ENCODE results near the gene ANXA8L1. TPM values are rescaled to one million over a fixed set of nuclear protein-coding genes. Genes with fewer than 3 reads are reported as not detected.
"Not testable (repeated sequence)": the region's sequence is repeated elsewhere in the genome, so short reads cannot be mapped to it uniquely, and the experiment has no call there.

ANXA8L1 gene, protein sequence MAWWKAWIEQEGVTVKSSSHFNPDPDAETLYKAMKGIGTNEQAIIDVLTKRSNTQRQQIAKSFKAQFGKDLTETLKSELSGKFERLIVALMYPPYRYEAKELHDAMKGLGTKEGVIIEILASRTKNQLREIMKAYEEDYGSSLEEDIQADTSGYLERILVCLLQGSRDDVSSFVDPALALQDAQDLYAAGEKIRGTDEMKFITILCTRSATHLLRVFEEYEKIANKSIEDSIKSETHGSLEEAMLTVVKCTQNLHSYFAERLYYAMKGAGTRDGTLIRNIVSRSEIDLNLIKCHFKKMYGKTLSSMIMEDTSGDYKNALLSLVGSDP
- total RNA-seq = 100 to 1,000 TPM; 232 to 368 (median 307) TPM

DNA sequence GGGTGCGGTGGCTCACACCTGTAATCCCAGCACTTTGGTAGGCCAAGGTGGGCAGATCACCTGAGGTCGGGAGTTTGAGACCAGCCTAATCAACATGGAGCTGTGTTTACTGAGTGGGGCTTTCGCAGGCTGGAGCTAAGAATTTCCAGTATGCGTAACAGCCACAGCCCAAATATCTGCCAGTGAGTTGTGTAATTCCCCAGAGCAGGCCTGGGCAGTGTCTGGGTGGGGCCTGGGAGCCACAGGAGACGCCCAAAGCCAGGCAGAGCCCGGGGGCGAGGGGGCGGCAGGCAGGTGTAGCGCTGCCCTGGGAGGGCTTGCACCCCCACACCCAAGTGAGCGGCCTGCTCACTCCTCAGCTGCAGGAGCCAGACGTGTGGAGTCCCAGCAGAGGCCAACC lies at the start of gene ANXA8L1:
TSS of gene ANXA8L1 (plus strand) at position 371 of the 400 bp plus-strand sequence. CDS start 76 bp downstream, outside the sequence.
- WGBS, 2 donors = 40 to 85% methylated on average over 2 to 3 of the region's 11 CpGs
- intact Hi-C loops (cut with DNase I; ENCODE audit: low total_unique reads); DNase-seq (ENCODE audit: low spot score in 2 of 2); H3K4me3 ChIP-seq (ENCODE audit: low read depth, poor library complexity, severe bottlenecking): not testable (repeated sequence)

DNA sequence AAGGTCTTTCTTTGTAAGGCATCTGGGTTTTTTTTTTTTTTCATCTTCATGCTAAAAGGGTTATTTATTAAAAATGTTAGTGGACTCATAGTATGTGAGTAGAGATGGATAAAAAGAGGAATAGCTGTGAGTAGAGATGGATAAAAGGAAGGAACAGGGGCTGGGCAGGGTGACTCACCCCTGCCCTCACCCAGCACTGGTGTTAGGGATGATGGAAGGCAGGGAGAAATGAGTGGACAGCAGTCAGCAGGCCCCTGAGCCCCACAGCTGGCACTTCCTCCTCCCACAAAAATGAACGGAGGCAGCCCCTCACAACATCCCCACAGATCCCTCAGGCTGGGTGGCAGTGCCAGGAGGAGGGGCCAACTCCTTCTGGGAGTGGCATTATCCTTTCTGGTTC lies 49.5 kb upstream of the ANXA8L1 start:
- no peak overlapping the region for H3K4me3 ChIP-seq (ENCODE audit: low read depth, poor library complexity, severe bottlenecking)
- 45 to 67% methylated on average over 1 of the region's 1 CpG for WGBS, 2 donors
- intact Hi-C loops (cut with DNase I; ENCODE audit: low total_unique reads) = no loop called here
- DNase-seq (ENCODE audit: low spot score in 2 of 2) = no peak
- TF ChIP-seq POLR2A (IDR thresholded peaks at IDR 0.05) = no peak
- TF ChIP-seq, protein P1, sequence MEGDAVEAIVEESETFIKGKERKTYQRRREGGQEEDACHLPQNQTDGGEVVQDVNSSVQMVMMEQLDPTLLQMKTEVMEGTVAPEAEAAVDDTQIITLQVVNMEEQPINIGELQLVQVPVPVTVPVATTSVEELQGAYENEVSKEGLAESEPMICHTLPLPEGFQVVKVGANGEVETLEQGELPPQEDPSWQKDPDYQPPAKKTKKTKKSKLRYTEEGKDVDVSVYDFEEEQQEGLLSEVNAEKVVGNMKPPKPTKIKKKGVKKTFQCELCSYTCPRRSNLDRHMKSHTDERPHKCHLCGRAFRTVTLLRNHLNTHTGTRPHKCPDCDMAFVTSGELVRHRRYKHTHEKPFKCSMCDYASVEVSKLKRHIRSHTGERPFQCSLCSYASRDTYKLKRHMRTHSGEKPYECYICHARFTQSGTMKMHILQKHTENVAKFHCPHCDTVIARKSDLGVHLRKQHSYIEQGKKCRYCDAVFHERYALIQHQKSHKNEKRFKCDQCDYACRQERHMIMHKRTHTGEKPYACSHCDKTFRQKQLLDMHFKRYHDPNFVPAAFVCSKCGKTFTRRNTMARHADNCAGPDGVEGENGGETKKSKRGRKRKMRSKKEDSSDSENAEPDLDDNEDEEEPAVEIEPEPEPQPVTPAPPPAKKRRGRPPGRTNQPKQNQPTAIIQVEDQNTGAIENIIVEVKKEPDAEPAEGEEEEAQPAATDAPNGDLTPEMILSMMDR (IDR thresholded peaks at IDR 0.05) = no peak

DNA sequence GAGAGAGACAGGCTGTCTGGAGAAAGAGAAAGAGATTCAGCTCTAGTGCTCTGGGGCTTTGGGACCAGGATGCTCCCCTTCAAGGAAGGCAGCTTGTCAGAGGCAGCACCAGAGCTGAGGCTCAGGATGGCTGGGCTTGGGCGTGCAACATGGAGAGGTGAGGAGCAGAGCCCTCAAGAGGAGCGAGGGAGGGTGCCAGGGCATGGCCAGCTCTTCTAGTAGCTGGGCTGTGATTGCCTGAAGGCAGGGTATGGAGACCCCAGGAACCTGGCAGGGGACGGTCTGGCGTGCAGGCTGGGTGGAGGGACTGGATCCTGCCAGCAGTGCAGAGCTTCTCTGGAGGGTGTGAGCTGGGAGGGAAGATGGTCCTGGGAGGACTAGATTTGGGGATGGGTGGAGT lies 48.6 kb upstream of the ANXA8L1 start:
- intact Hi-C loops (cut with DNase I; ENCODE audit: low total_unique reads) = no loop called here
- WGBS, 2 donors = 86 to 88% methylated on average over 4 of the region's 4 CpGs
- TF ChIP-seq, protein P1 (IDR thresholded peaks at IDR 0.05) = no peak
- TF ChIP-seq POLR2A (IDR thresholded peaks at IDR 0.05) = no peak
- DNase-seq (ENCODE audit: low spot score in 2 of 2) = no peak
- H3K4me3 ChIP-seq (ENCODE audit: low read depth, poor library complexity, severe bottlenecking) = no peak overlapping the region

DNA sequence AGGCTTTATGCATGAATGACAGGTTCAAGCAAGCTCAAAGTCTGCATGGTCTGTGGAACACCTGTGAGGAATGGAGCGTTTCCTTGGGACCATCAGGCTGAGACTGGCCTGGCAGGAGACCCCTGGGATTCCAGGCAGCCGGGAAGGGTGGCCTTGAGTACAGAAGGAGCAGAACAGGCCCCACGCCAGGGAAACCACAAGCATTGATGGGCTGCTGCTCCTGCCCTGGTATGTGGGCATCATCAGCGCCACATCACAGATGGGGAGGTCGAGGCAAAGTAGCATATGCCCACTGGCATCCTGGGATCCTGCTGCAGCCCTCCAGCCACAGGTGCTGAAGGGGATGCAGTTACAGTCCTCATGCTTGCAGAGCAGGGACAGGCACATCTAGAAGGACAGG lies 47.9 kb upstream of the ANXA8L1 start:
- H3K4me3 ChIP-seq (ENCODE audit: low read depth, poor library complexity, severe bottlenecking) = no peak overlapping the region
- intact Hi-C loops (cut with DNase I; ENCODE audit: low total_unique reads) = no loop called here
- WGBS, 2 donors = 84 to 87% methylated on average over 4 to 5 of the region's 5 CpGs
- TF ChIP-seq, protein P1 (IDR thresholded peaks at IDR 0.05) = no peak
- TF ChIP-seq POLR2A (IDR thresholded peaks at IDR 0.05) = no peak
- no peak for DNase-seq (ENCODE audit: low spot score in 2 of 2)

DNA sequence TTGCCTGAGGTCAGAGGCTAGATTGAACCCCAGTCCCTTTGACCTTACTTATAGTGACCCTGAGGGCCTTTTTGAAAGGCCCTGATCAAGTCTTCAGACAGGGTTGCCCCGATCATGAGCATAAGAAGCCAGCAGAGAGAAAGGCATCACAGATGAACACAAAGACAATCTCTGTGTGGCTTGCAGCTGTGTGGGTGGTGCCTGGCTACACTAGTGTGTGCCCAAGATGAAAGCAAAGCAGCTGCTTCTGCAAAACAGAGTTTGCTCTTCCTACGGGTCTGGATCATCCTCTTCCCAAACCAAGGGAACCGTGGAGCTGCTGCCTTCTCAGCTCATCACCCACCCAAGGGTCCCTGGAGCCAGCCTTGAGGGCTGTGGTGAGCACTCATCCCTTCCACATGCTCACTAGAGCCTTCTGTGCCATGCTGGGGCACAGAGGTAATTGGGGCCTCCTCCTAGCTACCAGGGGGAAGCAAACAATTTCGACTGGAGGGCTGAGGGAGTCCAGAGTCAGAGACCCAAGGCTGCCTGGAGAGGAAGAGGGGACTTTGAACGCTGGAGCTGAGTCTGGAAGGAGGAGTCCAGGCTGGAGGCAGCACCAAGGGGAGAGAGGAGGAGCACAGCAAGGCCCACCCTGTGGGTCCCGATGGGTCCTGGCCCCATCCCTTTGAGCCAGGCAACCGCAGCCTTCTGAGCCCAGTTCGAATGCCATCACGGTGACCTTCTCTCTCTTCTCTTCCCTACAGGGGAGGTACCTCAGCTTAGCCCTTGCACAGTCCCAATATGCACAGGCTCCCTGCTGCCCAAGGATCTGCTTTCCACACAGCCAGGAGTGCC lies 46.5 kb upstream of the ANXA8L1 start:
- WGBS, 2 donors = 69 to 74% methylated on average over 9 of the region's 9 CpGs
- no peak overlapping the region for H3K4me3 ChIP-seq (ENCODE audit: low read depth, poor library complexity, severe bottlenecking)
- TF ChIP-seq, protein P1 (IDR thresholded peaks at IDR 0.05) = no peak
- TF ChIP-seq POLR2A (IDR thresholded peaks at IDR 0.05) = no peak
- DNase-seq (ENCODE audit: low spot score in 2 of 2) = no peak
- intact Hi-C loops (cut with DNase I; ENCODE audit: low total_unique reads) = no loop called here

DNA sequence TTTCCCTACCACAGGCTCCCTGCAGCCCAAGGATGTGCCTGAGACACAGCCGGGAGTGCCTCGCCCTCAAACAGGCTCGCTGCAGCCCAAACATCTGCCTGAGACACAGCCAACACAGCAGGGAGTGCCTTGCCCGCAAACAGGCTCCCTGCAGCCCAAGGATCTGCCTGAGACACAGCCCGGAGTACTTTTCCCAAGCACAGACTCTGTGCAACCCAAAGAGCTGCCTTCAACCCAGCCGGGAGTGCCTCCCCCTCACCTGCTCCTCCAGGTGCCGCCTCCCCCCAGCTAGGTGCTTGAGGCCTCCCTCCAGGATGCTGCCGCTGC lies 45.9 kb upstream of the ANXA8L1 start:
- intact Hi-C loops (cut with DNase I; ENCODE audit: low total_unique reads) = no loop called here
- 33 to 52% methylated on average over 4 to 5 of the region's 8 CpGs for WGBS, 2 donors
- TF ChIP-seq POLR2A (IDR thresholded peaks at IDR 0.05) = no peak
- TF ChIP-seq, protein P1 (IDR thresholded peaks at IDR 0.05) = no peak
- no peak overlapping the region for H3K4me3 ChIP-seq (ENCODE audit: low read depth, poor library complexity, severe bottlenecking)
- peak in 1 of 2 donors; percentile 77 for DNase-seq (ENCODE audit: low spot score in 2 of 2)

Measured in lower leg skin (tissue), 4 donors.